SU-DHL-6 (cell line): ENCODE measurements around the gene WWOX.

Experiments used
- H2AFZ ChIP-seq: fragments of 200-600 bp; sonication (generic); 2 replicates; pipeline ENCODE4 v1.6.1; 2014; ENCODE audit warnings: low read depth, mild to moderate bottlenecking, moderate library complexity, mixed read lengths, antibody characterized with exemption, low read length; ENCODE audit not compliant: severe bottlenecking
- H3F3A ChIP-seq: fragments of 200-600 bp; shearing (Covaris generic); 2 replicates; pipeline ENCODE4 v1.6.0; 2016; ENCODE audit warnings: antibody characterized with exemption, mild to moderate bottlenecking; ENCODE audit not compliant: insufficient read depth
- H3K27ac ChIP-seq: fragments of 200-600 bp; sonication (generic); 2 replicates; pipeline ENCODE4 v1.5.1; 2016; ENCODE audit warnings: low read depth, mild to moderate bottlenecking, low read length, moderate library complexity, mixed read lengths
- H3K27me3 ChIP-seq: fragments of 200-600 bp; sonication (generic), shearing (Covaris generic); 2 replicates; pipeline ENCODE4 v1.6.0; 2014; ENCODE audit warnings: mild to moderate bottlenecking, low read length
- H3K36me3 ChIP-seq: fragments of 200-600 bp; sonication (generic); 2 replicates; pipeline ENCODE4 v1.6.1; 2014; ENCODE audit warnings: mild to moderate bottlenecking, low read length, mixed read lengths
- H3K4me2 ChIP-seq: fragments of 300-600, 200-600 bp; shearing (Covaris generic), sonication (generic); 2 replicates; pipeline ENCODE4 v1.6.0; 2014; ENCODE audit warnings: low read length, low read depth, mild to moderate bottlenecking; ENCODE audit not compliant: poor library complexity, severe bottlenecking
- H3K4me3 ChIP-seq: fragments of 200-600 bp; sonication (generic); 2 replicates; pipeline ENCODE4 v1.5.1; 2014; ENCODE audit warnings: antibody characterized with exemption, low read length, mild to moderate bottlenecking, mixed read lengths; ENCODE audit not compliant: insufficient read depth, poor library complexity, severe bottlenecking
- H3K79me2 ChIP-seq: fragments of 200-600 bp; sonication (generic); 2 replicates; pipeline ENCODE4 v1.6.1; 2014; ENCODE audit warnings: mild to moderate bottlenecking, low read length, moderate library complexity; ENCODE audit not compliant: insufficient read depth
- H3K9ac ChIP-seq: fragments of 200-600 bp; sonication (generic); 2 replicates; pipeline ENCODE4 v1.7.0; 2014; ENCODE audit warnings: mild to moderate bottlenecking, low read length
- H3K9me2 ChIP-seq: fragments of 200-600 bp; sonication (generic); replicated peaks from 2 replicates; pipeline ENCODE4 v1.6.1; 2014; ENCODE audit warnings: low read length; ENCODE audit not compliant: insufficient read depth
- H3K9me3 ChIP-seq: fragments of 200-600 bp; sonication (generic); 2 replicates; pipeline ENCODE4 v1.6.1; 2014; ENCODE audit warnings: low read length, mixed read lengths; ENCODE audit not compliant: insufficient read depth
- H4K20me1 ChIP-seq: fragments of 200-600 bp; sonication (generic); 2 replicates; pipeline ENCODE4 v1.6.1; 2014; ENCODE audit warnings: low read depth, mild to moderate bottlenecking, antibody characterized with exemption, low read length, moderate library complexity, mixed read lengths
- CTCF ChIP-seq: fragments of 200-600 bp; sonication (generic); IDR thresholded peaks from one replicate; pipeline ENCODE4 v1.5.1; 2017; ENCODE audit warnings: antibody characterized with exemption, mild to moderate bottlenecking, low read length, moderate library complexity; ENCODE audit not compliant: insufficient read depth, poor library complexity, severe bottlenecking
- EZH2phosphoT487 ChIP-seq: fragments of 200-600 bp; sonication (generic), shearing (Covaris generic); conservative IDR thresholded peaks from 2 replicates; pipeline ENCODE4 v1.6.1; 2018; ENCODE audit warnings: mild to moderate bottlenecking, antibody characterized with exemption, low read length, moderate library complexity, mixed read lengths

The WWOX gene

GRCh38 chr16:78436023-78436422 lies 336.6 kb downstream of the WWOX start:
- TF ChIP-seq EZH2phosphoT487, result no peak
- TF ChIP-seq CTCF, result no peak
- no peaks in the 10 kb centered on the region for H3K9me2 ChIP-seq
- H2AFZ ChIP-seq, result no peak overlapping the region

DNA sequence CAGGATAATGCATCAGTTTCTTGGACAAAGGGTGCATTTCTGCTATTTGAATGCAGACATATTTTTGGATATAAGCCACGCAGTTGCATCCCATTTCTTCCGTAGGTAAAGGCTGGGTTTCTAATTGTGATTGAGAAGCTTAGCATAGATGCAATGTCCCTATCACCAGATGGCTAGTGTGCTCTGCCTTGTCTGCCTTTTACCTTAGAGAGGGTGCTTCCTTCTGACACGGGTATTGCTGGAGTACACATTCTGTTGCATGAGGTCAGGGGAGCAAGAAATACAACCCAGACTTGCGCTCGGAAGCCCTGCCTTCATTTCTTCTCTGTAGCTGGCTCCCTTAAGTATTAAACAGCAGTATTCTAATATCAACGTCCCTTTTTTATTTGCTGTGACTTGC lies 337.4 kb downstream of the WWOX start:
- TF ChIP-seq CTCF, result no peak
- no peak for TF ChIP-seq EZH2phosphoT487
- H2AFZ ChIP-seq, result no peak overlapping the region

More at GRCh38 chr16:78436023-78436422, 336.6 kb downstream of the WWOX start:
- no peaks in the 10 kb centered on the region for H3K27me3 ChIP-seq
- H3K9me3 ChIP-seq, result no peaks in the 10 kb centered on the region
- H3K4me3 ChIP-seq, result no peak overlapping the region
- no peak overlapping the region for H3K27ac ChIP-seq
- no peak overlapping the region for H3K4me2 ChIP-seq
- no peaks in the 10 kb centered on the region for H3K36me3 ChIP-seq
- no peak overlapping the region for H3K9ac ChIP-seq
- H3F3A ChIP-seq, result no peaks in the 10 kb centered on the region
- no peaks in the 10 kb centered on the region for H4K20me1 ChIP-seq
- no peaks in the 10 kb centered on the region for H3K79me2 ChIP-seq

GRCh38 chr16:78437352-78437968 lies 338.0 kb downstream of the WWOX start:
- no peak overlapping the region for H2AFZ ChIP-seq
- no peaks in the 10 kb centered on the region for H4K20me1 ChIP-seq
- no peak overlapping the region for H3K4me3 ChIP-seq
- H3K27me3 ChIP-seq, result no peaks in the 10 kb centered on the region
- H3F3A ChIP-seq, result no peaks in the 10 kb centered on the region
- no peak overlapping the region for H3K27ac ChIP-seq
- no peak overlapping the region for H3K9ac ChIP-seq
- H3K4me2 ChIP-seq, result no peak overlapping the region
- TF ChIP-seq CTCF (peak; percentile 94), EZH2phosphoT487 (no peak)
- no peaks in the 10 kb centered on the region for H3K79me2 ChIP-seq
- H3K9me3 ChIP-seq, result no peaks in the 10 kb centered on the region
- no peaks in the 10 kb centered on the region for H3K9me2 ChIP-seq
- no peaks in the 10 kb centered on the region for H3K36me3 ChIP-seq

More for the DNA sequence above, 337.4 kb downstream of the WWOX start:
- Histone ChIP-seq H3K4me2 (no peak overlapping the region), H3K79me2 (no peaks in the 10 kb centered on the region), H3F3A (no peaks in the 10 kb centered on the region), H3K27me3 (no peaks in the 10 kb centered on the region), H4K20me1 (no peaks in the 10 kb centered on the region), H3K9me3 (no peaks in the 10 kb centered on the region), H3K9me2 (no peaks in the 10 kb centered on the region), H3K27ac (no peak overlapping the region), H3K9ac (no peak overlapping the region), H3K4me3 (no peak overlapping the region), H3K36me3 (no peaks in the 10 kb centered on the region)
